Astrocyte of the hippocampus (primary cell): ENCODE data around the gene MYO15A.

Experiments
- DNase-seq: peaks from one replicate; pipeline ENCODE4 v3.0.0; 2011; ENCODE audit warnings: low read depth, low spot score

Gene MYO15A

DNA sequence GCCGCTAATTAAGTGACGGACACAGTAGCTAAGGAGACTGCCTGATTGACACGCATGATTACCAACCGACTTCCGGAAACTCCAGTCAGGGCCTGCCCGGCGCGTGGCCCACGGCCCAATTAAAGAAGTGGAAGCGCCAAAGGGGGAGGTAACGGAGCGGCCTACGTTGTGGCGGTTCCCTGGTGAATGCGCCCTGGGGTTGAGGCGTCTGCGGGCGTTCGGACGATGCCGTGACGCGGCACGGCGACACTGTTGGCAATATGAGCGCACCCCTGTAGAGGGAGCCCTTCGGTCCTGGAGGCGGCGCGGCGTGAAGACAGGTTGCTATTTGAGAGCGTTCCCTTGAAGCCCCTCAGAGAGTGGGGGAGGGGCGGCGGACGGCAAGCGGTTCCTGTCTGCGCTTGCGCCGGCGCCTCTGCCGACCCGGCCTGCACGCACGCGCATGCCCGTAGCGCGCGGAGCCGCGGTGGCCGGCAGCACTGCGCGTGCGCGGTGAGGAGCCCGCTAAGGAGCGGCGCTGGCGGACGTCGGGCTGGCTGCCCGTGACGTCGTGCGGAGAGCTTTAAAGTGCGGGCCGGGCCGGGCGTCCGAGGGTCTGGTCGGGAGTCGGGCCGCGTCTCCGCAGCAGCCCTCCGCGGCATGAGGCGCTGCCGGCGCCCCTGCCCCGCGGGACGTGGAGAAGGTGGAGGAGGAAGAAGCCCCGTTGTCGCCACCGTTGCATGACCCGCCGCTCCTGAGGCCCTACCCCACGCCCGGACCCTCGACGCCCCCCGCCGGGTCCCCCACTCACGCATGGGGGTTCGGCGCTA lies 75.0 kb downstream of the MYO15A start, which contains the start of gene ALKBH5:
ALKBH5 (plus strand) TSS at position 495 of the 809 bp plus-strand sequence. CDS start 416 bp downstream, outside the sequence.
- peak; percentile 100 for DNase-seq

GRCh38 chr17:18184143-18185031 lies 75.8 kb downstream of the MYO15A start:
- peak; percentile 58 for DNase-seq

- peak; percentile 59 for DNase-seq
Measured at GRCh38 chr17:18185391-18185790, 76.8 kb downstream of the MYO15A start.

DNA sequence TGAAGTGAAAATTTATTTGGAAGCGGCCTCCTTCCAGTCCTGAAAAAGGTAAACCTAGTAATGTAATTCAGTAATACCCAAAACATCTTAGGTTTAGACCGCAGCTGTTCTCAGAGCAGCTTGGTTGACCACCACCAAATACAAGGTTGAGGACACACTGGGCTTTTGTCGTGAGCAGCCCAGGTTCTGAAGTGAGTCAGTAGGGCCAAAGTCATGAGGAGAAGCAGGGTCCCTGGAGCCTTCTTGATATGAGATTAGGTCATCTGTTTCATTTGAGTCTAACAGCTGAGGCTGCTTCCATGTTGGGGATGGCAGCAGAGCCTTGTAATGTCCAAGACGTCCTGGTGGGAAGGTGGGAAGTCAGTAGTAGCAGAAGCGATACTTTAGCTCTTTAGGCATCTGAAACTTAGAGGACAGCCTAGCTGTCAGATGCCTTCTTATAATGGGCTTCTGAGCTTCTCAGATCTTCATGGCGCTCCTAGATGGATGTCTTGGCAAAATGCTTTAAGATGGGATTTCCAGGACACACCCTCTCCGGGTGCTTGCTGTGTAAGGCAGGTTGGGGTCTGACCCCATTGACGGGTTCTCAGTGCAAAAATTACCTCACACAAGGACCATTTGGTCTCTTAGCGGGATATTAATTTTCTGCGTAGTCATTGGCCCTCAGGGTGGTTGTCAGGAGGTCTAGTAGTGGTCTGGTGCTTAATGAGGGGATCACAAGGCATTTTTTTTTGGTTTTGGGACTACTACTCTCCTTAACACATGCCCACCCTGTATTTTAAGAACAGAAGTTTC lies 77.5 kb downstream of the MYO15A start:
- DNase-seq: peak; percentile 16

DNA sequence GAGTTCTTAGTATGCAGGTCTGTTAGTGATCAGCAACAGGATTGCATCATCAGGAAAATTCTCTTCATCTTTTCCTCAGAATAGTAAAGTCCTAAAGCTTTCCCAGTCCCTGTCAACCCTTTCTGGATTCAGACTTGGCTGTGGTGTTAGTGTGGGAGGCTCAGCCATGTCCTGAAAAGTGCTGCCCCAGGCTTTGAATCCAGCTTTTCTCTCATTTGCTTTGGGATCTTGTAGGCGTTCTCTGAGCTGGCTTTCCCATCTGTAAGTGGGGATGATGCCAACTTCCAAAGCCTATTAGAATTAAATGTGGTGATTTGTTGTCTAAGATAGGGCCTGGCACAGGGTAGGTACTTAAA lies 78.0 kb downstream of the MYO15A start:
- DNase-seq: peak; percentile 50

GRCh38 chr17:18187226-18187625 lies 78.7 kb downstream of the MYO15A start:
- DNase-seq: no peak

DNA sequence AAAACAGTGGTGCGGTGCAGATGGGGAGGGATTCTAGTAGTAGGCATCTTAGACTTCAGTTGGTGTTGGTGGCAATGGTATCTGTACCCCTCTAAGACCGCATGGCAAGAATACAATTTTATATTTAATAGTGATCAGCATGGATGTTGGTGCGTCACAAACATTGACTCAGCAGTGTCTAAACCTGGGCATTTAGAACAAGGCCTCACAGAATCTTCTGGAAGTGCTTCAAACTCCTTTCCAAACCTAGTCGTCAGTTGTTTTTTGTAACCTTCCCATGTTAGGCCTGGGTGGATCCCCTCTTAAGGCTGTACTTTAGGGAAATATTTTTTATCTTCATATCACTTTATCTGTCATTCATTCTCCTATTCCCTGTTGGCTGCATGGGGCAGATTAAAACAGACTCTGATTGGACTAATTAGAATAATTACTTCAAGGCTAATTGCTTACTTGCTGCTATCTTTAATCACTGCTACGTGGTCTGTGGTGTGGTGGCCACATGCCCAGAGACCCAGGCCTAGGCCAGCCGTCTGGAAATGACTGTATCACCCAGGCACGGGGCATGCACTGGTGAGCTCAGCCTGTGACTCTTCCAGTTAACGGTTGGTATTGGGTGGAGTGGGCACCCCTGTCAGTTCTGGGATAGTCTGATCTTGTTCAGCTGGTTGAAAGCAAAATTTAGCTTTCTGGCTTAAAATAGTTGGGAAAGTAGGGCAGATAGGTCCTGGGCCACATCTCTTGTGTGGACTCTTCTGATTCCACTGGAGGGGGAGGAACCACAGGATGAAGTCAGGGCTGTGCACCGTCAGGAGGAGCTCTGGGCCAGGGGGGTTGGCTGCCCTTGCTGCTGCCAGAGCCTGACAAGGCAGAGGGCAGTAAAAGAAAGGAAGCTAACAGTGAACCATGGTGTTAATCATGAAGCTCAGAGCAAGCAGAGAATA lies 79.5 kb downstream of the MYO15A start:
- peak; percentile 66 for DNase-seq

- no peak for DNase-seq
Measured at GRCh38 chr17:18190628-18191235, 82.2 kb downstream of the MYO15A start.

- DNase-seq: peak; percentile 20
Measured at GRCh38 chr17:18191236-18191667, 82.7 kb downstream of the MYO15A start.

GRCh38 chr17:18191967-18192366 lies 83.4 kb downstream of the MYO15A start:
- no peak for DNase-seq

DNA sequence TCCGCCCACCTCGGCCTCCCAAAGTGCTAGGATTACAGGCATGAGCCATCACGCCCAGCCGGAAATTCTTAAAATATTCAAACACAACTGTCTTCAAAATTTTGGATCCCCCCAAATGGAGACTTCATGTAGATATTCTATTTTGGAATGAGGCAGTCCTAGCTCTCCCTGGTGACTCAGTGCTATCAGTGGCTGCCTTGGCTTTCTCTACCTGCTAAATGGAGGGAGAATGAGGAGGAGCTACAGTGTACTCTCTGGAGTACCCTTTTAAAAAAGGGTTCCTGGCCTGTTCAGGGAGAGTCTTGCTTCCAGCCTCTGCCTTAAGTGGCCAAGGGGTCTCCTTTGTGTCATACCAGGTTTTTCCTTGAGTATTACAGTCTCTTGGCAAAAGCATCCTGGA lies 85.8 kb downstream of the MYO15A start:
- DNase-seq: no peak

GRCh38 chr17:18194804-18195203 lies 86.2 kb downstream of the MYO15A start:
- no peak for DNase-seq

- no peak for DNase-seq
Measured at GRCh38 chr17:18195246-18195645, 86.7 kb downstream of the MYO15A start.

- DNase-seq: no peak
Measured at GRCh38 chr17:18197535-18198194, 89.1 kb downstream of the MYO15A start.

DNA sequence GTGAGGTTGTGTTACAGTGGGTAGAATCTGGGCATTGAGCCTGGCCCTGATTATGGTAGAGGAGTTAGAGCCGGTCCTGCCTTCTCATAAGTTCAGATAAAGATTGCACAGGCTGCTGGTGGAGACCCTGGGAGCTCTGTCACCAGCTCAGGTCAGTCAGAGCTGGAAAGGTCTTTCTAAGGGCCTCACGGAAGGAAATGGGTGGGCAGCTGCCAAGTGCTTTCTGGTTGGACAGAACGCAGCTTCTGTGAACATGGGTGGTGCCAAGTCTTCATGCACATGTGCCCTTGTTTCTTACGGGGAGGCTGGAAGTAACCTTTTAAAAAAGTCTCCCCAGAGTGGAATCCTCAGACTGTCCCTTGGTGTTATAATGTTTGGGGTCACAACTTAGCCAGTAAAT lies 90.0 kb downstream of the MYO15A start:
- no peak for DNase-seq

DNA sequence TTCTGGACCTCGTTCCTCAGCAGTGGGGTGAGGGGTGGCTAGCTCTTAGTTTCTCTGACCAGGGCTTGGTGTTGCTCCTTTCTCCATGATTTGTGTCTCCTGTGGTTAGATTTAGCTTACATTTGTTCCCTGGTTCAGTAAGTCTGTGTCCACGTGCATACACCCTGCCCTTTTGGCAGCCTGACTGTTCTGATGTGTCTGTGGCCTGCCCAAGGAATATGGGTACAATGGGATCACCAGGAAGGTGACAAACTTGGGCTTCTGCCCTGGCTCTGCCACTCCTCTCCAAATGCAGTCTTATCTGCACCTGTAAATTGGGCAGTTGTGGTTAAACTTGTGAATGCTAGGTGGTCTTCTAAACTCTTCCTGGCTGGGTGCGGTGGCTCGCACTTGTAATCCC lies 92.6 kb downstream of the MYO15A start:
- no peak for DNase-seq

DNA sequence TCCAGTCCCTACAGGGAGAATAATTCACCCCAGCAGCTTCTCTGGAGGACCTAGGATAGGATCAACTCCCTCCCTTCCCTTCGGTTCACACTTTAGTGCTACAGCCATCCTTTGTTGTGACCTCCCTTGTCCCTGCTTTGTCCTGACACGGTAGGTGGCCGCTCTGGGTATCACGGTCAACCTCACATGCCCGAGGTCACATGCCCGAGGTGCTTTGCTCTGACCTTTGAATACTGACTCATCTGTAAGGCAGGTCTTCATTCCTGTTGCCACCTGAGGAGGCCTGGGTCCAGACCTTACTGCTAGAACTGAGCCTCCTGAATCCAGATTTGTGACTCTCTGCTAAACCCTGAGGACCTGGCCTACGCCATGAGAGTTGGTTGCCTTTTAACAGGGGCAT lies 94.8 kb downstream of the MYO15A start:
- DNase-seq: no peak

DNA sequence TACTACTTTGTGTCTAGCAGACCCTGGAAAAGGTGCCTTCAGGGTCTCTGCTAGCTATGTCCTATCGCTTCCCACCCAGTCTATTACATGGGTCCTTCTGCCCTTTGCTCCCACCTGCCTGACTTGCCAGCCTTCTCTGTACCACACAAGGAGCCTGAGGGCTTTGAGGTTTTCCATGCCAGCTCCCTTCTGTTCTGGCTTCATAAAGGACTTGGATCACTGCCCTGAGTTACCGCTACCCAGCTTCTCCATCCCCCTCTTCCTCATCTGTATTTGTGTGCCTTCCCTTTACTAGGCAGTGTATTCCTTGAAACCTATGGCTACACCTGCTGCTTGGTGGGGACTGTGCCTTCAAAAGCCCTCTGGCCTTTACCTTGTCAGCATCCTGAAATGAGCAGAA lies 97.3 kb downstream of the MYO15A start:
- DNase-seq: peak; percentile 29

- no peak for DNase-seq
Measured at GRCh38 chr17:18206962-18207361, 98.4 kb downstream of the MYO15A start.

GRCh38 chr17:18208092-18208491 lies 99.5 kb downstream of the MYO15A start:
- DNase-seq: no peak
